ENCODE data around the gene RTL10.

The RTL10 gene

GRCh38 chr22:19859861-19860510, 5.3 kb upstream of the RTL10 start:
- DNase-seq: no peak

GRCh38 chr22:19857382-19857781, 2.7 kb upstream of the RTL10 start:
- no peak for DNase-seq

GRCh38 chr22:19855504-19856409, 1.1 kb upstream of the RTL10 start:
- DNase-seq: peak; percentile 18

GRCh38 chr22:19853879-19854777, 546 bp downstream of the RTL10 start:
- DNase-seq: no peak

- DNase-seq: no peak
Observed at GRCh38 chr22:19853058-19853878, 1.4 kb downstream of the RTL10 start.

GRCh38 chr22:19852177-19852781, 2.4 kb downstream of the RTL10 start:
- no peak for DNase-seq

- no peak for DNase-seq
Observed at GRCh38 chr22:19851291-19852176, 3.1 kb downstream of the RTL10 start.

- DNase-seq: no peak
Observed at GRCh38 chr22:19850763-19851109, 3.9 kb downstream of the RTL10 start.

- no peak for DNase-seq
Observed at GRCh38 chr22:19849835-19850762, 4.6 kb downstream of the RTL10 start.

GRCh38 chr22:19848298-19849224, 6.1 kb downstream of the RTL10 start:
- no peak for DNase-seq

- DNase-seq: no peak
Observed at GRCh38 chr22:19847345-19847632, 7.4 kb downstream of the RTL10 start.

- no peak for DNase-seq
Observed at GRCh38 chr22:19846620-19847344, 7.9 kb downstream of the RTL10 start.

- DNase-seq: no peak
Observed at GRCh38 chr22:19845054-19845722, 9.5 kb downstream of the RTL10 start.

- no peak for DNase-seq
Observed at GRCh38 chr22:19844377-19845053, 10.2 kb downstream of the RTL10 start.

GRCh38 chr22:19843857-19844376, 10.8 kb downstream of the RTL10 start:
- DNase-seq: no peak

- DNase-seq: peak; percentile 34
Observed at GRCh38 chr22:19843107-19843856, 11.4 kb downstream of the RTL10 start.

All from NCI-H2227 treated with DMSO at 0.1 percent for 48 hours (cell line).